HepG2 (cell line): ENCODE measurements around the gene CHAF1A. TPM values are rescaled to one million over a fixed set of nuclear protein-coding genes. Genes with fewer than 3 reads are reported as not detected.
A peak's percentile ranks its signal among the peaks of the same experiment; 100 is the strongest.

ENCODE experiments used
- ATM ChIP-seq: fragments of 450-650 bp; IDR thresholded peaks from 2 replicates; pipeline ENCODE4 v1.7.1; 2017; ENCODE audit warnings: mild to moderate bottlenecking, borderline replicate concordance
- EED ChIP-seq: sonication (generic); formaldehyde crosslinking; IDR thresholded peaks from 2 replicates; pipeline ENCODE4 v1.5.0; 2020; ENCODE audit warnings: mild to moderate bottlenecking, missing genetic modification reagents
- HMGA1 ChIP-seq: sonication (generic); formaldehyde crosslinking; conservative IDR thresholded peaks from 2 replicates; pipeline ENCODE4 v1.4.0; 2020; ENCODE audit warnings: missing genetic modification reagents
- IKZF4 ChIP-seq: sonication (generic); formaldehyde crosslinking; IDR thresholded peaks from 2 replicates; pipeline ENCODE4 v1.5.1; 2020; ENCODE audit warnings: borderline replicate concordance, mild to moderate bottlenecking, low read depth, missing genetic modification reagents; ENCODE audit errors: not compliant biosample characterization
- JUN ChIP-seq: sonication (generic); formaldehyde crosslinking; IDR thresholded peaks from 2 replicates; pipeline ENCODE4 v1.4.0; 2020; ENCODE audit warnings: mild to moderate bottlenecking, missing genetic modification reagents
- MAFF ChIP-seq: IDR thresholded peaks from 2 replicates; pipeline ENCODE4 v1.6.1; 2011; ENCODE audit warnings: low read depth, low read length, improper control_type of control experiment
- NFYC ChIP-seq: IDR thresholded peaks from 2 replicates; pipeline ENCODE4 v1.6.1; 2016; ENCODE audit warnings: missing genetic modification reagents, missing compliant biosample characterization
- NR2C2 ChIP-seq: sonication (generic); formaldehyde crosslinking; IDR thresholded peaks from 2 replicates; pipeline ENCODE4 v1.4.0; 2020; ENCODE audit warnings: missing genetic modification reagents, mild to moderate bottlenecking, moderate library complexity, borderline replicate concordance
- RELA ChIP-seq: sonication (generic); formaldehyde crosslinking; IDR thresholded peaks from 2 replicates; pipeline ENCODE4 v1.4.0; 2020; ENCODE audit warnings: missing genetic modification reagents
- SIX4 ChIP-seq: sonication (generic); formaldehyde crosslinking; IDR thresholded peaks from 2 replicates; pipeline ENCODE4 v1.4.0; 2020; ENCODE audit warnings: missing genetic modification reagents
- SMYD3 ChIP-seq: sonication (generic); formaldehyde crosslinking; IDR thresholded peaks from 2 replicates; pipeline ENCODE4 v1.8.1; 2023; ENCODE audit warnings: mild to moderate bottlenecking, missing genetic modification reagents
- YY1 ChIP-seq: IDR thresholded peaks from 2 replicates; pipeline ENCODE4 v1.6.1; 2011; ENCODE audit warnings: low read length, low read depth, moderate library complexity, mild to moderate bottlenecking; ENCODE audit not compliant: insufficient read depth, insufficient replicate concordance
- ZBTB21 ChIP-seq: sonication (generic); formaldehyde crosslinking; IDR thresholded peaks from 2 replicates; pipeline ENCODE4 v1.4.0; 2020; ENCODE audit warnings: missing genetic modification reagents
- ZFYVE20 ChIP-seq: sonication (generic); formaldehyde crosslinking; IDR thresholded peaks from 2 replicates; pipeline ENCODE4 v1.8.0; 2023; ENCODE audit warnings: low read depth, mild to moderate bottlenecking, moderate library complexity, missing genetic modification reagents, borderline replicate concordance
- ZNF589 ChIP-seq: sonication (generic); formaldehyde crosslinking; conservative IDR thresholded peaks from 2 replicates; pipeline ENCODE4 v1.8.0; 2022; ENCODE audit warnings: mild to moderate bottlenecking, moderate library complexity, missing genetic modification reagents
- ZNF607 ChIP-seq: sonication (generic); formaldehyde crosslinking; IDR thresholded peaks from 2 replicates; pipeline ENCODE4 v1.5.1; 2020; ENCODE audit warnings: missing genetic modification reagents, mild to moderate bottlenecking, borderline replicate concordance
- ZNF652 ChIP-seq: IDR thresholded peaks from 2 replicates; pipeline ENCODE4 v1.6.1; 2016; ENCODE audit warnings: low read depth, borderline replicate concordance
- ZNF709 ChIP-seq: sonication (generic); formaldehyde crosslinking; IDR thresholded peaks from 2 replicates; pipeline ENCODE4 v1.5.0; 2020; ENCODE audit warnings: mild to moderate bottlenecking, missing genetic modification reagents
- ZNF775 ChIP-seq: sonication (generic); formaldehyde crosslinking; IDR thresholded peaks from 2 replicates; pipeline ENCODE4 v1.4.0; 2020; ENCODE audit warnings: missing genetic modification reagents, mild to moderate bottlenecking, moderate library complexity, borderline replicate concordance
- ZNF790 ChIP-seq: sonication (generic); formaldehyde crosslinking; IDR thresholded peaks from 2 replicates; pipeline ENCODE4 v1.8.0; 2022; ENCODE audit warnings: missing genetic modification reagents, mild to moderate bottlenecking, borderline replicate concordance
- polyA plus RNA-seq, 8 experiments: library from polyadenylated mRNA; depleted of rRNA in 3 of 8; stranded (reverse) in 7 of 8; unstranded in 1 of 8; fragments of >200 nt; fragmentation: Illumina TruSeq in 4 of 8; extraction: Trizol in 4 of 8; gene quantifications; 2 replicates each; pipeline versions ENCODE4 v1.2.1 to v1.2.3, GENCODE V29; 2011 to 2016; ENCODE audit warnings: low read depth in 4 of 8, missing spikeins in 1 of 8, mixed read lengths in 1 of 8; ENCODE audit not compliant: insufficient read depth in 1 of 8
- total RNA-seq, 5 experiments: library from RNA; depleted of rRNA; stranded (reverse); fragments of >200 nt; fragmentation: Illumina TruSeq; extraction: Trizol; gene quantifications; 2 replicates each; pipeline ENCODE4 v1.2.3, GENCODE V29; 2016; ENCODE audit warnings: low read depth in 1 of 5
- TF ChIP-seq, protein P1 (sequence below): fragments of 450-650 bp; IDR thresholded peaks from 2 replicates; pipeline ENCODE4 v1.6.1; 2017; ENCODE audit warnings: mild to moderate bottlenecking
- TF ChIP-seq, protein P2 (sequence below): sonication (generic); formaldehyde crosslinking; IDR thresholded peaks from 2 replicates; pipeline ENCODE4 v1.5.1; 2020; ENCODE audit warnings: missing genetic modification reagents, mild to moderate bottlenecking, borderline replicate concordance
- TF ChIP-seq, protein P3 (sequence below): sonication (generic); formaldehyde crosslinking; IDR thresholded peaks from 2 replicates; pipeline ENCODE4 v1.8.1; 2023; ENCODE audit warnings: mild to moderate bottlenecking, inconsistent platforms, moderate library complexity, missing genetic modification reagents, borderline replicate concordance

The CHAF1A gene
- total and polyA plus RNA-seq, 2 of the 13 experiments (the other 11 are each of a cell fraction or from before 2014, with no cell fraction given): 11.0 to 34.8 TPM

DNA sequence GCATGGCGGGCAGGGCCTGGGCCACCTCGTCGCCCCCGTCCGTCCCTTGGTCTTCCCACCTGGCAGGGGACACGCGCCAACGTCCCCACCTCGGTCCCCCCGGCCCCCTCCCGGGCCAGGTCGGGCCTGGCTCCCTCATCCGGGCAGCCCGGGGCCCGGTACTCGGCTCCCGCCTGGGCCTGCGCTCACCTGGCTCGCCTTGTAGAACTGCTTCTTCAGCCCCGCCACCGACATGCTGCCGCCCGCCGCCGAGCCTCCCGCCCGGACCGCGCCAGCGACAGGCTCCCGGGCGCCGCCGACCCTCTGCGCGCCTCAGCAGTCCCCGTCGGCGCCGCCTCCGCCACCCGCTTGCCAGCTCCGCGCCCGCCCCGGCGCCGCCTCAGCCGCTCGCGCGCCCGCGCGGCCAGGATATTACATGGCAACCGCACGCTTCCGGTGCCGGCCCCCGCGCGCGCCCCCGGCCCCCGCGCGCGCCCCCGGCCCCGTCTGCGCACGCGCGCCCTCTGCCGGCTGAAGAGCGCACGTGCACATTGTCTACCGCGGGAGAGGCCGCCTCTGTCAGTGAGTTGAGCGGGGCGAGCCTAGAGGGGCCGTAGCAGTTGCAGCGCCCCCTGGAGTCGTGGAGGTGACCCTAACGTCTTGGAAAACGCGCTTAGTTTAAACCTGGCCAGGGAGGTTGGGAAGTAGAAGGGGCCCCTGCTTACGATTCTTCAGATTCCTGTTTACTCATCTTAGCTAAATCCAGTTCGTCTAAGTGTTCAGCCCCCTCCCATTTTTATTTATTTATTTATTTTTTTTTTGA is 2.1 kb upstream of the CHAF1A start, which contains the start of gene SH3GL1 (continued):
- TF ChIP-seq SIX4 (CRISPR knock-in tag) (no peak), ZNF775 (CRISPR knock-in tag) (no peak), ZBTB21 (no peak), EED (CRISPR knock-in tag) (no peak), SMYD3 (CRISPR knock-in tag) (no peak), ZNF652 (no peak), ZNF709 (CRISPR knock-in tag) (no peak), ZNF589 (CRISPR knock-in tag) (peak; percentile 79; the same call in 1 of the 2 replicates), IKZF4 (no peak), MAFF (no peak), NFYC (CRISPR knock-in tag) (peak; percentile 65), ZNF790 (no peak), RELA (peak; percentile 81; the same call in 1 of the 2 replicates), ZFYVE20 (CRISPR knock-in tag) (no peak), HMGA1 (no peak), JUN (no peak), ZNF607 (CRISPR knock-in tag) (no peak), YY1 (peak; percentile 78), NR2C2 (CRISPR knock-in tag) (peak; percentile 67), ATM (no peak)
- TF ChIP-seq, protein P1, sequence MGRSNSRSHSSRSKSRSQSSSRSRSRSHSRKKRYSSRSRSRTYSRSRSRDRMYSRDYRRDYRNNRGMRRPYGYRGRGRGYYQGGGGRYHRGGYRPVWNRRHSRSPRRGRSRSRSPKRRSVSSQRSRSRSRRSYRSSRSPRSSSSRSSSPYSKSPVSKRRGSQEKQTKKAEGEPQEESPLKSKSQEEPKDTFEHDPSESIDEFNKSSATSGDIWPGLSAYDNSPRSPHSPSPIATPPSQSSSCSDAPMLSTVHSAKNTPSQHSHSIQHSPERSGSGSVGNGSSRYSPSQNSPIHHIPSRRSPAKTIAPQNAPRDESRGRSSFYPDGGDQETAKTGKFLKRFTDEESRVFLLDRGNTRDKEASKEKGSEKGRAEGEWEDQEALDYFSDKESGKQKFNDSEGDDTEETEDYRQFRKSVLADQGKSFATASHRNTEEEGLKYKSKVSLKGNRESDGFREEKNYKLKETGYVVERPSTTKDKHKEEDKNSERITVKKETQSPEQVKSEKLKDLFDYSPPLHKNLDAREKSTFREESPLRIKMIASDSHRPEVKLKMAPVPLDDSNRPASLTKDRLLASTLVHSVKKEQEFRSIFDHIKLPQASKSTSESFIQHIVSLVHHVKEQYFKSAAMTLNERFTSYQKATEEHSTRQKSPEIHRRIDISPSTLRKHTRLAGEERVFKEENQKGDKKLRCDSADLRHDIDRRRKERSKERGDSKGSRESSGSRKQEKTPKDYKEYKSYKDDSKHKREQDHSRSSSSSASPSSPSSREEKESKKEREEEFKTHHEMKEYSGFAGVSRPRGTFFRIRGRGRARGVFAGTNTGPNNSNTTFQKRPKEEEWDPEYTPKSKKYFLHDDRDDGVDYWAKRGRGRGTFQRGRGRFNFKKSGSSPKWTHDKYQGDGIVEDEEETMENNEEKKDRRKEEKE: no peak
- TF ChIP-seq, protein P2, sequence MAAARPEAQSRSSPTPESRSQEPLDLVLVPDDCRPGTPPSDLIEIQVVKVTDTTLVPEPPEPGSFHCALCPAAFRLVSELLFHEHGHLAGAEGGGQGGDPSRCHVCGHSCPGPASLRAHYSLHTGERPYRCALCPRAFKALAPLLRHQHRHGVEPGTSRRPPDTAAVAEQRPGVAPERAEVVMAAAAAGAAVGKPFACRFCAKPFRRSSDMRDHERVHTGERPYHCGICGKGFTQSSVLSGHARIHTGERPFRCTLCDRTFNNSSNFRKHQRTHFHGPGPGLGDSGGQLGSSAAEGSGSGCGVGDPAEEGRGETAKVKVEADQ (CRISPR knock-in tag): 0 out of 2 replicates have a peak, but pooled peaks have one; percentile 25
- TF ChIP-seq, protein P3, sequence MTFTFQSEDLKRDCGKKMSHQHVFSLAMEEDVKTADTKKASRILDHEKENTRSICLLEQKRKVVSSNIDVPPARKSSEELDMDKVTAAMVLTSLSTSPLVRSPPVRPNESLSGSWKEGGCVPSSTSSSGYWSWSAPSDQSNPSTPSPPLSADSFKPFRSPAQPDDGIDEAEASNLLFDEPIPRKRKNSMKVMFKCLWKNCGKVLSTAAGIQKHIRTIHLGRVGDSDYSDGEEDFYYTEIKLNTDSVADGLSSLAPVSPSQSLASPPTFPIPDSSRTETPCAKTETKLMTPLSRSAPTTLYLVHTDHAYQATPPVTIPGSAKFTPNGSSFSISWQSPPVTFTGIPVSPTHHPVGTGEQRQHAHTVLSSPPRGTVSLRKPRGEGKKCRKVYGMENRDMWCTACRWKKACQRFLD (CRISPR knock-in tag): no peak
